ENCODE data around the gene ABL2.
A peak's percentile ranks its signal among the peaks of the same experiment; 100 is the strongest.

The ABL2 gene

GRCh38 chr1:179151908-179152682 lies 77.4 kb downstream of the ABL2 start:
- no peak overlapping the region for H3K4me3 Mint-ChIP-seq
- peaks cover 31% of the 10 kb centered on the region for H3K36me3 Mint-ChIP-seq (ENCODE audit: low read depth)
- peaks cover 5% of the 10 kb centered on the region for H3K4me1 Mint-ChIP-seq
- H3K9me3 Mint-ChIP-seq, result peaks cover 16% of the 10 kb centered on the region
- peak overlapping the region; percentile 59 to 89 (median 71) for H3K27ac Mint-ChIP-seq
- H3K27me3 Mint-ChIP-seq (ENCODE audit: low read depth), result no peaks in the 10 kb centered on the region
- TF ChIP-seq, protein P1, sequence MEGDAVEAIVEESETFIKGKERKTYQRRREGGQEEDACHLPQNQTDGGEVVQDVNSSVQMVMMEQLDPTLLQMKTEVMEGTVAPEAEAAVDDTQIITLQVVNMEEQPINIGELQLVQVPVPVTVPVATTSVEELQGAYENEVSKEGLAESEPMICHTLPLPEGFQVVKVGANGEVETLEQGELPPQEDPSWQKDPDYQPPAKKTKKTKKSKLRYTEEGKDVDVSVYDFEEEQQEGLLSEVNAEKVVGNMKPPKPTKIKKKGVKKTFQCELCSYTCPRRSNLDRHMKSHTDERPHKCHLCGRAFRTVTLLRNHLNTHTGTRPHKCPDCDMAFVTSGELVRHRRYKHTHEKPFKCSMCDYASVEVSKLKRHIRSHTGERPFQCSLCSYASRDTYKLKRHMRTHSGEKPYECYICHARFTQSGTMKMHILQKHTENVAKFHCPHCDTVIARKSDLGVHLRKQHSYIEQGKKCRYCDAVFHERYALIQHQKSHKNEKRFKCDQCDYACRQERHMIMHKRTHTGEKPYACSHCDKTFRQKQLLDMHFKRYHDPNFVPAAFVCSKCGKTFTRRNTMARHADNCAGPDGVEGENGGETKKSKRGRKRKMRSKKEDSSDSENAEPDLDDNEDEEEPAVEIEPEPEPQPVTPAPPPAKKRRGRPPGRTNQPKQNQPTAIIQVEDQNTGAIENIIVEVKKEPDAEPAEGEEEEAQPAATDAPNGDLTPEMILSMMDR (IDR thresholded peaks at IDR 0.05; ENCODE audit: unreplicated experiment in 3 of 3), result no peak

DNA sequence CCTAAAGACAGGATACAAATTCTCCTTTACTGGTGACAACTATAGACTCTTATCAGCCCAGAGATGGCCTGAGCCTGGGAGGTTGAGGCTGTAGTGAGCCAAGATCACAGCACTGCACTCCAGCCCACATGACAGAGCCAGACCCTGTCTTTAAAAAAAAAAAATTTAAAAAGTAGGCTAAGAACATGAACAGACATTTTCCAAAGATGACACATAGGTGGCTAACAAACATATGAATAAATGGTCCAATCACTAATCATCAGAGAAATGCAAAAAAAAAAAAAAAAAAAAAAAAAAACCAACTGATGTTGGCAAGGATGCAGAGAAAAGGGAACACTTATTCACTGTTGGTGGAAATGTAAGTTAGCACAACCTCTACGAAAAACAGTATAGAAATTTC lies 82.6 kb downstream of the ABL2 start:
- Mint-ChIP-seq H3K36me3 (ENCODE audit: low read depth) (peaks cover 47% of the 10 kb centered on the region), H3K9me3 (peaks cover 18% of the 10 kb centered on the region), H3K27ac (no peak overlapping the region), H3K27me3 (ENCODE audit: low read depth) (no peaks in the 10 kb centered on the region), H3K4me1 (peaks cover 8% of the 10 kb centered on the region), H3K4me3 (no peak overlapping the region)
- TF ChIP-seq, protein P1 (IDR thresholded peaks at IDR 0.05; ENCODE audit: unreplicated experiment in 3 of 3), result no peak

- Mint-ChIP-seq H3K27me3 (ENCODE audit: low read depth) (no peaks in the 10 kb centered on the region), H3K27ac (no peak overlapping the region), H3K36me3 (ENCODE audit: low read depth) (peaks cover 49% of the 10 kb centered on the region), H3K4me1 (peaks cover 13% of the 10 kb centered on the region), H3K9me3 (peaks cover 18% of the 10 kb centered on the region), H3K4me3 (no peak overlapping the region)
- TF ChIP-seq, protein P1 (IDR thresholded peaks at IDR 0.05; ENCODE audit: unreplicated experiment in 3 of 3), result no peak
Measured at GRCh38 chr1:179146476-179146875, 83.0 kb downstream of the ABL2 start.

DNA sequence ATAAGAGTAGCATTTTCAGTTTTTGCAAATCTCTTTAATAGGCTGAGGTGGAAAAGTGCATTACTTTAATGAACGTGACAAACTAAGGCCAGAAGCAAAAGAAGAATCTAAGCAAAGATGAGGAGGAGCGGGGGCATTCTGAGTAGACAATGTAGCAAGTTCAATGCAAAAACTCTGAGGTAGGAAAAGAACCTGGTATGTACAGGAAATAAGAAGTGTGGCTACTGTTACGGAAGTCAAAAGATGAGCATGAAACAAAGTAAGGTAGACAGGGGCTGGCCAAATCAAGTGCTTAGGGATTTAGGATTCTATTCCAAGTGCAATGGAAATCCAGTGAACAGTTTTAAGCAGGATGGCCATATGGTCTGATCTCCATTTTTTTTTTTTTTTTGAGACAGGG lies 84.0 kb downstream of the ABL2 start:
- H3K4me3 Mint-ChIP-seq, result no peak overlapping the region
- no peak overlapping the region for H3K27ac Mint-ChIP-seq
- H3K36me3 Mint-ChIP-seq (ENCODE audit: low read depth), result peaks cover 47% of the 10 kb centered on the region
- H3K27me3 Mint-ChIP-seq (ENCODE audit: low read depth), result no peaks in the 10 kb centered on the region
- H3K4me1 Mint-ChIP-seq, result peaks cover 17% of the 10 kb centered on the region
- TF ChIP-seq, protein P1 (IDR thresholded peaks at IDR 0.05; ENCODE audit: unreplicated experiment in 3 of 3), result no peak
- H3K9me3 Mint-ChIP-seq, result peaks cover 12% of the 10 kb centered on the region

DNA sequence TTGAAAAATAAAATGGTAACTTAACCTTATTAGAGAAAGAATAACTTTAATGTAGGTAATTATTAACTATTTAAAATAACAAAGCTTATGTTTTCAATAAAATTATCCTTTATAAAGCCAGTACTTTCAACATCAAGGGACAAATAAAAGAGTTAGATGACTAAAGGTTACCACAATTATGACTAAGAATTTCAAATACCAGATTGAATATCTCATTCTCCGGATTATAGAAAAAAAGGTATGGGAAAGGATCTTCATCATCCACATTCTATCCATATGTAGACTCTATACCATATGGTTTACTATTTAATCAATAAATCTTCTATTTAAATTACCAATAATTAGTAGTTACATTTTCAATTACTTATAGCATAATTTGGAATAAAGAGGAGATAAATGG lies 84.9 kb downstream of the ABL2 start:
- H3K4me3 Mint-ChIP-seq, result no peak overlapping the region
- H3K9me3 Mint-ChIP-seq, result peaks cover 12% of the 10 kb centered on the region
- H3K27ac Mint-ChIP-seq, result no peak overlapping the region
- H3K36me3 Mint-ChIP-seq (ENCODE audit: low read depth), result peaks cover 49% of the 10 kb centered on the region
- TF ChIP-seq, protein P1 (IDR thresholded peaks at IDR 0.05; ENCODE audit: unreplicated experiment in 3 of 3), result no peak
- H3K4me1 Mint-ChIP-seq, result peaks cover 23% of the 10 kb centered on the region
- no peaks in the 10 kb centered on the region for H3K27me3 Mint-ChIP-seq (ENCODE audit: low read depth)

- H3K27me3 Mint-ChIP-seq (ENCODE audit: low read depth), result no peaks in the 10 kb centered on the region
- H3K4me1 Mint-ChIP-seq, result peaks cover 23% of the 10 kb centered on the region
- peaks cover 45% of the 10 kb centered on the region for H3K36me3 Mint-ChIP-seq (ENCODE audit: low read depth)
- no peak overlapping the region for H3K4me3 Mint-ChIP-seq
- H3K27ac Mint-ChIP-seq, result peak overlapping the region in 1 of 3 experiments; percentile 42
- TF ChIP-seq, protein P1 (IDR thresholded peaks at IDR 0.05; ENCODE audit: unreplicated experiment in 3 of 3), result no peak
- H3K9me3 Mint-ChIP-seq, result peaks cover 7% of the 10 kb centered on the region
Measured at GRCh38 chr1:179143322-179143721, 86.2 kb downstream of the ABL2 start.

Data from nephron (organoid).